HFFc6 (cell line): Measurements from ENCODE around the gene BEST2. TPM values are rescaled to one million over a fixed set of nuclear protein-coding genes. Genes with fewer than 3 reads are reported as not detected.

Source experiments
- DNase-seq: peaks from one replicate; pipeline ENCODE4 v3.0.0-alpha.2; 2018
- H3K27ac Mint-ChIP-seq: 2 replicates; pipeline ENCODE4 v1.8.0; 2020; ENCODE audit warnings: mild to moderate bottlenecking, mixed read lengths
- H3K27me3 Mint-ChIP-seq: 2 replicates; pipeline ENCODE4 v1.8.0; 2021; ENCODE audit warnings: mild to moderate bottlenecking, moderate library complexity, mixed read lengths; ENCODE audit not compliant: insufficient read depth
- H3K36me3 Mint-ChIP-seq: 2 replicates; pipeline ENCODE4 v1.8.0; 2021; ENCODE audit warnings: low read depth, mixed read lengths
- H3K4me1 Mint-ChIP-seq: 2 replicates; pipeline ENCODE4 v1.8.0; 2020; ENCODE audit warnings: low read depth, mixed read lengths
- H3K4me3 Mint-ChIP-seq: 2 replicates; pipeline ENCODE4 v1.8.0; 2020; ENCODE audit warnings: mild to moderate bottlenecking, moderate library complexity, mixed read lengths
- H3K9me3 Mint-ChIP-seq: 2 replicates; pipeline ENCODE4 v1.8.0; 2020; ENCODE audit warnings: mild to moderate bottlenecking, mixed read lengths
- total RNA-seq, 6 experiments: library from RNA; stranded (reverse); fragmentation: NEBNext Ultra II Directional; extraction: Animal tissue kit (Norgen Biotek cat#: 25700); gene quantifications; 2 replicates in 1 of 6; 3 replicates in 5 of 6; pipeline ENCODE4 v1.2.3, GENCODE V29; 2021
- TF ChIP-seq, protein P1 (sequence below): fragments of 200-600 bp; sonication (generic); IDR thresholded peaks from 2 replicates; pipeline ENCODE4 v1.5.0; 2021; ENCODE audit warnings: antibody characterized with exemption, mild to moderate bottlenecking

The BEST2 gene
- total RNA-seq, 6 experiments from 2014 or later, result not detected

DNA sequence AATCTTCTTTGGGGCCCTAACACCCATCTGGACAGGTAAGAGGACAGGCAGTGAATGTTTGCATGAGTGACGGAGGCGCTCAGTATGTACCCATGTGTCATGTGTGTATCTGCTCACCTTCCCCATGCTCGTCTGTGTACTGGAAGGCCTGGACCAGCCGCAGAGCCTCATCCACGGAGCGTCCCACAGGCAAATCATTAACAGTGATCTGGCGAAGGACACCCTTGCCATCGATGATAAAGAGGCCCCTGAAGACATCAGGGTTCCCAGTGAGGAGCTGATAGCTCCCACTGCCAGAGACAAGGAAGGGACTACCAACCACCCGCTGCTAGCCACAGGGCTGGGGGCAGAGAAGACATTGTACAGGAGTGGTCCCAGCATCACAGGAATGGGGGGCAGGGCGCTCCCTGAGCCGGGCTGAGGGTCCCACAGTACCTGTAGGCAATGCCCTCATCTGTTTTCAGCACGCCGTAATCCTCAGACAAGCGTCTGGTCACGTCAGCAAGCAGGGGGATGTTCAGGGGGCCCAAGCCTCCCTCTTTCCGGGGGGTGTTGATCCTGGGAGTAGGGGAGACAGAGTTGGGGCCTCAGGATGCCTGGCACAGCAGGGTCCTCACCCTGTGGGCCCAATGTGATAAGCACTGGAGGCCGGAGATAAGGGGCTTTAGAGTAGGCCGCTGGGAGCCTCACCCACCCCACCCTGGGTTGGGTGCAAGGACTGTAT lies 48.3 kb downstream of the BEST2 start:
- TF ChIP-seq, protein P1, sequence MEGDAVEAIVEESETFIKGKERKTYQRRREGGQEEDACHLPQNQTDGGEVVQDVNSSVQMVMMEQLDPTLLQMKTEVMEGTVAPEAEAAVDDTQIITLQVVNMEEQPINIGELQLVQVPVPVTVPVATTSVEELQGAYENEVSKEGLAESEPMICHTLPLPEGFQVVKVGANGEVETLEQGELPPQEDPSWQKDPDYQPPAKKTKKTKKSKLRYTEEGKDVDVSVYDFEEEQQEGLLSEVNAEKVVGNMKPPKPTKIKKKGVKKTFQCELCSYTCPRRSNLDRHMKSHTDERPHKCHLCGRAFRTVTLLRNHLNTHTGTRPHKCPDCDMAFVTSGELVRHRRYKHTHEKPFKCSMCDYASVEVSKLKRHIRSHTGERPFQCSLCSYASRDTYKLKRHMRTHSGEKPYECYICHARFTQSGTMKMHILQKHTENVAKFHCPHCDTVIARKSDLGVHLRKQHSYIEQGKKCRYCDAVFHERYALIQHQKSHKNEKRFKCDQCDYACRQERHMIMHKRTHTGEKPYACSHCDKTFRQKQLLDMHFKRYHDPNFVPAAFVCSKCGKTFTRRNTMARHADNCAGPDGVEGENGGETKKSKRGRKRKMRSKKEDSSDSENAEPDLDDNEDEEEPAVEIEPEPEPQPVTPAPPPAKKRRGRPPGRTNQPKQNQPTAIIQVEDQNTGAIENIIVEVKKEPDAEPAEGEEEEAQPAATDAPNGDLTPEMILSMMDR, result no peak
- H3K4me1 Mint-ChIP-seq, result peaks cover 28% of the 10 kb centered on the region
- no peak overlapping the region for H3K27ac Mint-ChIP-seq
- H3K36me3 Mint-ChIP-seq, result no peaks in the 10 kb centered on the region
- DNase-seq, result no peak
- peak overlapping the region; percentile 90; the same call in 1 of the 2 replicates for H3K4me3 Mint-ChIP-seq
- H3K27me3 Mint-ChIP-seq, result peaks cover 14% of the 10 kb centered on the region
- H3K9me3 Mint-ChIP-seq, result no peaks in the 10 kb centered on the region

DNA sequence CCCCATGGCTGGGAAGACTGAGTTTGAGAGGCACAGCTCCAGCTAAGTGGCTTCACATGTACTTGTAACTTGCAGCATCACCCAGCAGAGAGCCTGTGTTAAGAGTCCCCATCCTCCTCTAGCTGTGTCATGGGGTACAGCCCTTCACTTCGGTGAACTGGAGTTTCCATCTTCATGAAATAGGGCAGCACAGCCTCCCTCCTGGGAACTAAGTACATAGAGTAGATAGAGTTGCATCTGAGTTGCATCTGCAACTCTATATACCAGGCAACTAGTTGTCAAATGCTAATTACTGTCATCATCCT lies 48.8 kb downstream of the BEST2 start:
- no peaks in the 10 kb centered on the region for H3K36me3 Mint-ChIP-seq
- no peaks in the 10 kb centered on the region for H3K9me3 Mint-ChIP-seq
- peaks cover 10% of the 10 kb centered on the region for H3K27me3 Mint-ChIP-seq
- DNase-seq, result no peak
- peaks cover 28% of the 10 kb centered on the region for H3K4me1 Mint-ChIP-seq
- no peak overlapping the region for H3K27ac Mint-ChIP-seq
- TF ChIP-seq, protein P1, result no peak
- peak overlapping the region; percentile 90 for H3K4me3 Mint-ChIP-seq

DNA sequence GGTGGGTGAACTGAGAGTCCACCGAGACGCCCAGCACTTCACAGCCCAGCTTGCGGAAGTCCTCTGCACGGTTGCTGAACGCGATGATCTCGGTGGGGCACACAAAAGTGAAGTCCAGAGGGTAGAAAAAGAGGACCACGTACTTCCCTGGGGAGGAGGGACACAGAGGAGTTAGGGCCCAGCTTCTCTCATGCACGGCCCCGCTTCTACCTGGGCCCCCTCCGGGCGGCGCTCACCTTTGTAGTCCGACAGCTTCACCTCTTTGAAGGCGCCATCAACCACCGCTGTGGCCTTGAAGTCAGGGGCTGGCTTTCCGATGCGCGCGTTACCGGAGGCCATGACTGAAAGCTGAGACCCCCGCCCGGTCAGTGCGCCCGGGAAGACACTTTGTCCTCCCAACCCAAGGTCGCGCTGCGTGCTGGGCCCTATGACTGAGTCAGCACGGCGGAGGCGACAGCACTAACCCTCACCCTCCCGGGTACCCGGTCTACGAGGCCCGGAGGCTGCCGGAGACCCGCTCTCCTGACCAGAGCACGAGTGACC lies 49.4 kb downstream of the BEST2 start:
- Mint-ChIP-seq H3K27me3 (peaks cover 5% of the 10 kb centered on the region; the same call in 1 of the 2 replicates), H3K27ac (peak overlapping the region; percentile 38; the same call in 1 of the 2 replicates), H3K4me1 (peaks cover 26% of the 10 kb centered on the region), H3K9me3 (no peaks in the 10 kb centered on the region), H3K36me3 (no peaks in the 10 kb centered on the region), H3K4me3 (peak overlapping the region; percentile 90)
- DNase-seq, result no peak
- TF ChIP-seq, protein P1, result no peak

DNA sequence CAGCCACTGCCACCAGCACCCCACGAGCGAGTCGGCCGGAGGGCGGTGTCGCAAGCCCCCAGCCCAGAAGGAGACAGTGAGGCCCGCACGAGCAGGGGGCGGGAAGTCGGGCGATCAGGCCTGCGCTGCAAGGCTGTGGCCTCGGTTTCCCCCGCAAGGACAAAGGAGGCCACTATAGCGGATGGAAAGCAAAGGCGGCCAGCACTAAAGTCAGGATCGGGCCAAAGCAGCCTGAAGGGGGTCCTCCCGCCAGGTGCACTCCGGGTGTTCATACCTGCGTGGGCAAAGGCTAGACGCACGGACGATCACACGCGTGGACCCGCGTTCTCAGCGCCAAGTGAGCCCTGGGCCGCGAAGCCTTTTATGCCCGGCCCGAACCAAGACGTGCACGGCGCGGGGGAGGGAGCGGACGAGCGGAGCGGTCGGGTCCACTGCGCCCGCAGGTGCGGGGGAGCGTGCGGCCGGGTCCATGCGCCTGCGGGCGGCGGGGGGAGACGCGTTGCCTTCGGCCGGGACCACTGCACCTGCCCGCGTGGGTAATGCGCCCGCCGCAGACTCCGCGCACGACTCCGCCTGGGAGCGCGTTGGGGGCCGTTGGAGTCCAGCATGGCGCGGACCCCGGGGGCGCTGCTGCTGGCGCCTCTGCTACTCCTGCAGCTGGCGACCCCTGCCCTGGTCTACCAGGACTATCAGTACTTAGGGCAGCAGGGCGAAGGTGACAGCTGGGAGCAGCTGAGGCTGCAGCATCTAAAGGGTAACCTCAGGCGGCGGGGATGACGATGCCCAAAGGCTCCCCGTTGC lies 50.1 kb downstream of the BEST2 start, which contains the start of the genes PRDX2 and THSD8:
Gene PRDX2, minus strand, starts transcription at position 335 of the 801 bp plus-strand sequence. CDS start 539 bp downstream, outside the sequence.
Gene THSD8, plus strand, starts transcription at position 604 of the 801 bp plus-strand sequence. Its CDS starts 3 bp downstream, at position 607.
- Mint-ChIP-seq H3K9me3 (no peaks in the 10 kb centered on the region), H3K27me3 (no peaks in the 10 kb centered on the region; the same call in 1 of the 2 replicates), H3K36me3 (no peaks in the 10 kb centered on the region), H3K27ac (peak within 1 kb of the TSS; percentile 38; the same call in 1 of the 2 replicates), H3K4me1 (peaks cover 26% of the 10 kb centered on the region), H3K4me3 (peak within 1 kb of the TSS; percentile 90)
- DNase-seq, result no peak
- TF ChIP-seq, protein P1, result peak; percentile 32

DNA sequence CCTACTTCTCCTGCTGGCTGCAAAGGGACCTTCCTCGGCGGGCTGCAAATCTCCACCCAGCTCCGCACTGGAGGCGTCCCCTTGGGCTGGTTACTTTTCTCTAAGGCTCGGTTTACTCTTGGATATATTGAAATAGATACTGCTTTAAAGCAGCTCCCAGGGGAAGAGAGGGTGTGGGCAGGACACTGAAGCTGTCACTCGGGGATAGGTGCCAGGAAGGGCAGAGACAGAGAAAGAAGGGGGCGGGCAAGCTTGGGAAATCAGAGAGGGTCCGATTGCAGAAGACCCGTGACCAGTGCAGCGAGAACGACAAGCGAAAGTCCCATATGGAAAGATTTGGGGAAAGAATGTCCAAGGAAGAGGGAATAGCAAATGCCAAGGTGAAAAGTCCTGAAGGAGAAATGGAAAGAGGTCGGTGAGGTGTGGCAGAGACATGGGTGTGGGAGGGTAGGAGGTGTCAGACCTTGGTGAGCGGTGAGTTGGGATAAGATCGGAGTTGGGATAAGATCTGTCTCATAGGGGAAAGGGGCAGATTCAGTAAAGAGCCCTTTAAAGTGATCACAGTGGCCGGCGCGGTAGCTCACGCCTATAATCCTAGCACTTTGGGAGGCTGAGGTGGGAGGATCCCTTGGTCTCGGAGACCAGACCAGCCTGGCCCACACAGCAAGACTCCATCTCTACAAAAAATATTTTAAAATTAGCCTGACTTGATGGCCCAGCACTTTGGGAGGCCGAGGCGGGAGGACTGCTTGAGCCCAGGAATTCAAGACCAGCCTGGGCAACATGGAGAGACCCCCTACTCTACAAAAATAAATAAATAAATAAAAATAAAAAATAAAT lies 50.9 kb downstream of the BEST2 start:
- TF ChIP-seq, protein P1, result 0 out of 2 replicates have a peak, but pooled peaks have one; percentile 9
- Mint-ChIP-seq H3K27me3 (no peaks in the 10 kb centered on the region; the same call in 1 of the 2 replicates), H3K9me3 (no peaks in the 10 kb centered on the region), H3K4me1 (peaks cover 28% of the 10 kb centered on the region), H3K36me3 (no peaks in the 10 kb centered on the region), H3K27ac (no peak overlapping the region), H3K4me3 (peak overlapping the region; percentile 90)
- no peak for DNase-seq
